ENCODE results near the gene ZNF630. TPM values are rescaled to one million over a fixed set of nuclear protein-coding genes. Genes with fewer than 3 reads are reported as not detected.

ZNF630 gene
- polyA plus RNA-seq, 1 of the 3 experiments (the other 2 are of a cell fraction) = 0.61 TPM

DNA sequence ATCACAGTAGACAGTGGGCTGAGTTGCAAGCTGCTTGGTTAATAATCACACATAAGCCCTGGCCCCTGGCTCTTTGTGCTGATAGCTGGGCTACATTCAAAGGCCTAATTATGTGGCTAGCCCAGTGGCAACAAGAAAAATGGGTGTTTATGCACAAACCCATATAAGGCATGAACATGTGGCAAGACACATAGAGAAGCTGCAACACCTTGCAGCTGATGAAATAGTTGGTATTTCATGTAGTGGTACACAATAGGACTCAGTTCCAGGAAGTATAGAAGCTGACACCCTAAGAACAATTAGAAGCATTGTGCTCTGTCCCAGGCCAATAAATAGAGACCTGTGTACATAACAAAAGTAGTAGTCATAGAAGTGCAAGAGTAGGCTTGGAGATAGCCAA lies 14.6 kb upstream of the ZNF630 start:
- H3K4me1 ChIP-seq (ENCODE audit: control insufficient read depth in 1 of 2, insufficient read depth in 2 of 2, low read depth in 1 of 2, low read length in 1 of 2) = no peaks in the 10 kb centered on the region
- H3K79me2 ChIP-seq (ENCODE audit: insufficient read depth) = no peaks in the 10 kb centered on the region
- H3K4me3 ChIP-seq (ENCODE audit: low read depth in 2 of 2, low read length in 1 of 2) = no peak overlapping the region
- no peak overlapping the region for H2AFZ ChIP-seq (ENCODE audit: low read depth)
- H3K4me2 ChIP-seq = no peak overlapping the region
- TF ChIP-seq TAF1 (IDR thresholded peaks at IDR 0.05; ENCODE audit: borderline replicate concordance, low read depth, low read length) (no peak), FOXM1 (IDR thresholded peaks at IDR 0.05; ENCODE audit: low read depth) (no peak), MXI1 (IDR thresholded peaks at IDR 0.05; ENCODE audit: low read depth, low read length) (no peak), JUND (IDR thresholded peaks at IDR 0.05) (no peak), EP300 (IDR thresholded peaks at IDR 0.05; ENCODE audit: borderline replicate concordance in 1 of 2, low read depth in 1 of 2, low read length in 1 of 2) (no peak), RAD21 (IDR thresholded peaks at IDR 0.05; ENCODE audit: low read length) (no peak), FOXJ3 (CRISPR knock-in tag; IDR thresholded peaks at IDR 0.05) (no peak), FOSL2 (IDR thresholded peaks at IDR 0.05; ENCODE audit: borderline replicate concordance, low read depth) (no peak), YY1 (IDR thresholded peaks at IDR 0.05; ENCODE audit: low read depth) (no peak), RCOR1 (IDR thresholded peaks at IDR 0.05; ENCODE audit: low read length) (no peak), EZH2phosphoT487 (IDR thresholded peaks at IDR 0.05; ENCODE audit: borderline replicate concordance, low read depth) (no peak), RFX5 (IDR thresholded peaks at IDR 0.05; ENCODE audit: low read length) (no peak), RXRA (IDR thresholded peaks at IDR 0.05; ENCODE audit: borderline replicate concordance, low read depth) (no peak), TEAD4 (IDR thresholded peaks at IDR 0.05; ENCODE audit: borderline replicate concordance, insufficient read depth) (no peak), ELF1 (IDR thresholded peaks at IDR 0.05) (no peak)
- TF ChIP-seq, protein P1, sequence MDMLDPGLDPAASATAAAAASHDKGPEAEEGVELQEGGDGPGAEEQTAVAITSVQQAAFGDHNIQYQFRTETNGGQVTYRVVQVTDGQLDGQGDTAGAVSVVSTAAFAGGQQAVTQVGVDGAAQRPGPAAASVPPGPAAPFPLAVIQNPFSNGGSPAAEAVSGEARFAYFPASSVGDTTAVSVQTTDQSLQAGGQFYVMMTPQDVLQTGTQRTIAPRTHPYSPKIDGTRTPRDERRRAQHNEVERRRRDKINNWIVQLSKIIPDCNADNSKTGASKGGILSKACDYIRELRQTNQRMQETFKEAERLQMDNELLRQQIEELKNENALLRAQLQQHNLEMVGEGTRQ (IDR thresholded peaks at IDR 0.05; ENCODE audit: borderline replicate concordance, low read depth, low read length) = no peak
- TF ChIP-seq, protein P2, sequence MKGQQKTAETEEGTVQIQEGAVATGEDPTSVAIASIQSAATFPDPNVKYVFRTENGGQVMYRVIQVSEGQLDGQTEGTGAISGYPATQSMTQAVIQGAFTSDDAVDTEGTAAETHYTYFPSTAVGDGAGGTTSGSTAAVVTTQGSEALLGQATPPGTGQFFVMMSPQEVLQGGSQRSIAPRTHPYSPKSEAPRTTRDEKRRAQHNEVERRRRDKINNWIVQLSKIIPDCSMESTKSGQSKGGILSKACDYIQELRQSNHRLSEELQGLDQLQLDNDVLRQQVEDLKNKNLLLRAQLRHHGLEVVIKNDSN (IDR thresholded peaks at IDR 0.05; ENCODE audit: borderline replicate concordance, low read depth) = no peak
- TF ChIP-seq, protein P3, sequence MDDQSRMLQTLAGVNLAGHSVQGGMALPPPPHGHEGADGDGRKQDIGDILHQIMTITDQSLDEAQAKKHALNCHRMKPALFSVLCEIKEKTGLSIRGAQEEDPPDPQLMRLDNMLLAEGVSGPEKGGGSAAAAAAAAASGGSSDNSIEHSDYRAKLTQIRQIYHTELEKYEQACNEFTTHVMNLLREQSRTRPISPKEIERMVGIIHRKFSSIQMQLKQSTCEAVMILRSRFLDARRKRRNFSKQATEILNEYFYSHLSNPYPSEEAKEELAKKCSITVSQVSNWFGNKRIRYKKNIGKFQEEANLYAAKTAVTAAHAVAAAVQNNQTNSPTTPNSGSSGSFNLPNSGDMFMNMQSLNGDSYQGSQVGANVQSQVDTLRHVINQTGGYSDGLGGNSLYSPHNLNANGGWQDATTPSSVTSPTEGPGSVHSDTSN (IDR thresholded peaks at IDR 0.05) = no peak
- H3K36me3 ChIP-seq (replicated peaks in 1 of 2; ENCODE audit: control insufficient read depth in 1 of 2, insufficient read depth in 2 of 2, low read length in 1 of 2) = no peaks in the 10 kb centered on the region
- no peaks in the 10 kb centered on the region for H4K20me1 ChIP-seq (ENCODE audit: insufficient read depth)
- H3K9me2 ChIP-seq = no peaks in the 10 kb centered on the region
- DNase-seq = no peak
- no peaks in the 10 kb centered on the region for H3K9me3 ChIP-seq
- H3K27me3 ChIP-seq (ENCODE audit: insufficient read depth) = peaks cover 46% of the 10 kb centered on the region; the same call in 1 of the 2 replicates
- no peak overlapping the region for H3K27ac ChIP-seq (ENCODE audit: low read depth in 2 of 2, low read length in 1 of 2)
- H3K9ac ChIP-seq = no peak overlapping the region
- no peaks in the 10 kb centered on the region for H3F3A ChIP-seq (replicated peaks; ENCODE audit: insufficient read depth)
- ChIA-PET POLR2A (no interaction called here), CTCF (no interaction called here)
